Fibroblast of skin of right quadriceps (primary cell): Measurements from ENCODE around the gene ZC3H18.
"Not testable (repeated sequence)": the region's sequence is repeated elsewhere in the genome, so short reads cannot be mapped to it uniquely, and the experiment has no call there.

ENCODE experiments used
- DNase-seq: peaks from one replicate; pipeline ENCODE4 v3.0.0-alpha.2; 2013

ZC3H18 gene

DNA sequence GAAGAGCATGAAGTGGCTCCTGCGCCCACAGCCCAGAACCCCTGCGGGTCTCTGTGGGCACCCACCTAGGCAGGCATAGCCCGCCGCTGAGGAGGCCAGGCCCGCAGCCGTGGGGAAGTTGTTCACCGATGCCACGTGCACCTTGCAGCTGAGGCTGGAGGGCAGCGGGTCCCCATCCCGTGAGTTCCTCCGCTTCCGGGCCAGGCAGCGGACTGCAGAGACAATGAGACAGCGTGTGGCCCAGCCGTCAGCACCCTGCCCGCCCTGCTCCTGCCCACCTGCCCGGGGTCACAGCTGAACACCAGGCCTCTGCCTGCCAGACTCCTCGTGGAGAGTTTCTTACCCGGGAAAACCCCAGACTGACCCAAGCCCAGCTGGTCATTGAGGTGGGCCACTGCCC lies 87.2 kb downstream of the ZC3H18 start:
- no peak for DNase-seq

DNA sequence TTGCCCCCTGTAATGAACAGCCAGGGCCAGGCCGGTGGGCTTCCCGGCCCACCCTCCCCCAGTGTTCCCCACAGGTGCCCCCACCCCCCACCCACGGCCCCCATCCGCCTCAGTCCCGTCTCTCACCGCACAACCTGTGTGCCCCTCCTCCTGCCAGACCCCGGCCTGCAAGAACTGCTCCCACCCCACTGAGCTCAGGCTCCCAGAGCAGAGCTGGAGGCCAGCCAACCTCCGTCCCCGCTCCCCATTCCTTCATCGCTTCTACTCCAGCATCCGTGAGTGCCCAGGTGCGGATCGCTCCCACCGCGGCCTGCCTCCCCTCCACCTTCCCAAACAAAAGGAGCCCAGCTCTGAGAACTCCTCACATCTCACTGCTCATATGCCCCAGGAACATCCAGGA lies 88.5 kb downstream of the ZC3H18 start:
- no peak for DNase-seq

- DNase-seq, result no peak
Measured at GRCh38 chr16:88659160-88659559, 89.0 kb downstream of the ZC3H18 start.

DNA sequence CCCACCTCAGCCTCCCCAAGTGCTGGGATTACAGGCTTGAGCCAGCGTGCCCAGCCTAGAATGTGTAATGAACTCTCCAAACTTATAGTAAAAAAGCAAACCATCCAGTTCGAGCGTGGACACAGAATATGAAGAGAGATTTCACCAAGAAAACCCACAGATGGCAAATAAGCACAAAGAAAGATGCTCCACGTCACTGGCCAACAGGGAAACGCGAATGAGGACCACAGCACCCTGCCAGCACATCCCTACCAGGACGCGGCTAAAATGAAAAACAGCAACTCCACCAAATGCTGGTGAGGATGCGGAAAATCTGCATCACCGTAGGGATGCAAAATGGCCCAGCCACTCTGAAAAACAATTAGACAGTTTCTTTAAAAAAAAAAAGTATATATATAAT lies 91.3 kb downstream of the ZC3H18 start:
- DNase-seq, result no peak

DNA sequence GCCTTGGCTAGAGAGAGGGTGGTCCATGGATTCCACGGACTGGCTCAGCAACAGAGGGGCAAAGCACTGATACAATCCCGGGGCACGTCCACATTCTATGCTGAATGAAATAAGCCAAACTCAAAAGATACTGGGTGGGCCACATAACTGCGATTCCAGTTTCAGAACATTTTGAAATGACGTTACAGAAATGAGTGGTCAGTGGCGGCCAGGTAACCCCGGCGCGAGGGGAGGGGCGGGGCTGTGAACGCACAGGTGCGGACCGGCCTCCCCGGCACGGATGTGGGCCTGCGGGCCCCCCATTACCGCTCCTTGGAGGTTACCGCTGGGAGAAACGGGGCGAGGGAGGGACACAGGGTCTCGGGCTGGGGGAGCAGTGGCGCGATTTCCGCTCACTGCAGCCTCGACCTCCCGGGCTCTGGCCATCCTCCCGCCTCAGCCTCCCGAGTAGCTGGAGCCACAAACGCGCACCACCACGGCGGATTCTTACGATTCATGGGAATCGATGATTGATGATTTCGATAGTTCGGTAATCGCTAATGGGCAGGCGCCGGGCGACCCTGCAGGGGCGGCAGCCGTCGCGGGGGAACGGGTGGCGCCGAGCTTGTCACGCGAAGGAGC lies 92.1 kb downstream of the ZC3H18 start:
- DNase-seq, result no peak

DNA sequence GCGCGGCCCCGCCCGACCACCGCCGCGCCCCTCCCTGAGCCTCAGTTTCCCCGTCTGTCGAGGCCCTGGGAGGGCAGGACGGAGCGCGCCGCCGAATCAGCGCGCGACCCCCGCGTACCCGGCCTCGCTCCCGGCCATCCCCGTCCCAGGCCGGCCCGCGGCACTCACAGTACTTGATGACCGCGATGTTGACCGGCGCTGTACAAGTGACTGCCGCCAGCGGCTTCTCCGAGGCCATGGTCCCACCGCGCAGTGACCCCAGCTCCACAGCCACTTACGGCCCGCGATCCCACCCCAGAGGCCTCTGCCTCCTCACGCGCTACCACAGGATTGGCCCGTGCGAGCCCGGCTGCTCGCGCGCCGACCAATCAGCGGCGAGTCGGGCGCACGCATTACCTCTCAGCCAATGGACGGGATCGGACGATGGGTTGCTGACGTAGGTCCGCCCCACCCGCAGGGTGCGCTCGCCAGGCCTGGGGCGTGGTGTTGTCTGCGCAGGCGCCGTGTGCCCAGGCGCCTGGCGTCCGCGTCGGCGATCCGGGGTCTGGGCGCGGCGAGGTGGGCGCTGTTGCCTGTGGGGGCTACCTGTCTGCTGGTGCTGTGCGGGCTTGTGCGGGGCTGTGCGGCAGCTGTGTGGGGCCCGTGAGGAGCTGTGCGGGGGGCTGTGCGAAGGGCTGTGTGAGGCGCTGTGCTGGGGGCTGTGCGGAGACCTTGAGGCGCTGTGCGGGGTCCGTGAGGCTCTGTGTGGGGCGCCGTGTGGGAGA lies 92.8 kb downstream of the ZC3H18 start, which contains the start of gene MVD:
TSS of gene MVD (minus strand) at position 249 of the 764 bp plus-strand sequence. CDS start at position 238, 11 bp downstream.
- DNase-seq, result peak; percentile 97

- no peak for DNase-seq
Measured at GRCh38 chr16:88665148-88665547, 94.9 kb downstream of the ZC3H18 start.

DNA sequence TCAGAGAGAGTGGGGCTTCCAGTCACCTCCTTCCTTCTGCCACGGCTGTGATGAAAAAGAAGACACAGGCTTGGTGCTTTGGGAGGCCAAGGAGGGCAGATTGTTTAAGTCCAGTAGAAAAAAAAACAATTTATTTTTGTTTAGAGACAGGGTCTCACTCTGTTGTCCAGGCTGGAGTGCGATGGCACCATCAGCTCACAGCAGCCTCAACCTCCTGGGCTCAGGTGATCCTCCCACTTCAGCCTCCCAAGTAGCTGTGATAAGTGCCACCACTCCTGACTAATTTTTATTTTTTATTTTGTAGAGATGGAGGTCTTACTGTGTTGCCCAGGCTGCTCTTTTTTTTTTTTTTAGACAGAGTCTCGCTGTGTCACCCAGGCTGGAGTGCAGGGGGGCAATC lies 95.4 kb downstream of the ZC3H18 start:
- DNase-seq, result no peak

DNA sequence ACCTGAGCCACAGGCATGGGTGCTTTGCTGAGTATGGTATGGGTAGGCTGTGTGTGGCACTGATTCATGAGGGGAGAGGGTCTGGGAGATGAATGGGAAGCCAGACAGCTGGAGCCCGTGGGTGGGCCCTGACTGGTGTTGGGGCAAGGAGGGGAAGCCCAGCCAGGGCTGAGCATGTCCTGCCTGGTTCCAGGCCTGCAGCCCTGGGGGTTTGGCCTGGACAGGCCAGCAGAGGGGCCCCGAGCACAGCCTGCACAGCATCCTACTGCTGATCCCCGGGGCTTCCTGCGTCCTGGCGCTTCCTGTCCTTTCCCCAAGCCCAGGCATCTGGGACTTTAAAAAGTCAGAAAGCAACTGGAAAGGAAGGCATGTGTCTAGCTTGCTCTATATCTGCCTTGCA lies 97.3 kb downstream of the ZC3H18 start:
- no peak for DNase-seq

- not testable (repeated sequence) for DNase-seq
Measured at GRCh38 chr16:88669493-88669892, 99.3 kb downstream of the ZC3H18 start.

GRCh38 chr16:88669980-88670379 lies 99.8 kb downstream of the ZC3H18 start:
- DNase-seq, result no peak

- DNase-seq, result no peak
Measured at GRCh38 chr16:88671806-88672205, 101.6 kb downstream of the ZC3H18 start.

GRCh38 chr16:88672776-88673175 lies 102.6 kb downstream of the ZC3H18 start:
- DNase-seq, result no peak

DNA sequence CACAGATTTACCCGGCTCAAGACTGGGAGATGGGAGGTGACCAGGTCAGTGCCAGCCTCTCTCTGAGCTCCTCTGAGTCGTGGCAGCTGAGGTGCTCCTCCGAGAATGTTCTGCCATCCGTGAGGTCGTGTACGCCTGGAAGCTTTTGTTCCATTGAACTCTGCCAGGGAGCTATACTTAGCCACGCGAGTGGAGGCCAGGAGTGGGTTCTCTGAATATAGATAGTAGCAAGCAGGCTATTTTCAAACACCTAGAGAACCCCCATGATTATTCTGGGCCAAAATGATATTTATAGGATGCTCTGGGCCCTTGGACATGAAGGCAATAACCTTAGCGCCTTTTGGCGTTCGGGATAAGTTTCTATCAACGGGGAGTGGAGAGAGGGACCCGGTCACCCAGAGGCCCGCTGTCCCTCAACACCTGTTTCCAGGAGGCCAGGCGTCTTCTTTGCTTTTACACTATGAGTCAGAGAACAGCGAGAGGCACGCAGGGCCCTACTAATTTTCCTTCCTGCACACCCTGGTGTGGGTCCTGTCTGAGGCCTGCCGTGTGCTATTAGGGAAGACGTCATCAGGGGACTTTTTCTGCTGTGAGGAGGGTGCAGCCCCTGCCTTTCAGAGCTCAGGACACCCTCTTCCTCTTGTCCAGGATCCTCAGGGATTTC lies 103.6 kb downstream of the ZC3H18 start:
- no peak for DNase-seq

DNA sequence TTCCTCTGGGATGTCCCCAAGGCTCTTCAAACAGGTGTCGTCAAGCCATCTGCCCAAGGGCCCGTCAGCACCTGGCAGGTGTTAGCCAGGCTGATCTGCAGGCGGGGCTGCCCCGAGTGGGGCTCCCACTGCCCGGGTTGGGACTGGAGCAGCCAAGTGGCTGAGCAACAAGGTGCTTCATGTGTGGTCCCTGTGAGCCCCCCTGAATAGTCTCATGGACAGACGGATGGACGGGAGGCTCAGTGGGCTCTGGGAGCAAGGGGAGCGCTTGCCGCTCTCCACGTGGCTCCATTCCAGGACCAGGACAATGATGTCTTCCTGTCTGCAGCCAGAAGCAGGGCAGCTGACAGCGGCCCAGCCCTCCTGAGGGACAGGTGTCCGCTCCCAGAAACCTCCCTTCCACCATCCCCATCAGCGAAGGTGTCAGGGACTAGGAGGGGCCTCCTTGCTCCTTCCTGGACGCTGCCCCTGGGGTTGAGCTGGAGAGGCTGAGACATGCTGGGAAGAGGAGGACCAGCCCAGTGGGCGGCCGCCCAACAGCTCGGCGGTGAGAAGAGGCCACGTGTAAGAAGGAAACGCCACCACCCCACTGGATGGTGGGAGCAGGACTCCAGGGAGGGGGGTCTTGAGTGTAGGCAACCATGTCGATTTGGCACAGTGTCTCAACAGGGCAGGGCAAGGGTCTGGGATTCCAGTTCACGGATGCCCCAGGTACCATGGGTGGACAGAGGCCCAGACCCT lies 106.5 kb downstream of the ZC3H18 start:
- DNase-seq, result no peak

DNA sequence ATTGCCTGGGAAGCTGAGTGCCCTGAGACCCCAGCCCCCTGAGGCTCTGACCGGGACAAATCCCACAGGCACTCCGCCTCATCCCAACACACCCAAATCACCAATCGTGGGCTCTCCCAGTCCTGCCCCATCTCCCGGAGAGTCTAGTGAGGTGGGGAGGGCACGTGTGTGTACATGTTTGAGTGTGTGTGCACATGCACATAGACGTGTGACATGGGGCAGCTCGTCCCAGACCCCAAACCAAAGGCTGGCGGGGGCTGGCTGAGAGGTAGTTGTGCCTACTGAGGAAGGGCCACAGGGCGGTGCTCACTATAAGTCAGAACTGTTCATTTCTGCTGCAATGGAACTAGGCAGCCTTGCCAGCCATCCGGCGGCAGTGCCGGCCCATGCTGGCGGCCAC lies 107.5 kb downstream of the ZC3H18 start:
- DNase-seq, result no peak

GRCh38 chr16:88678224-88678979 lies 108.2 kb downstream of the ZC3H18 start:
- DNase-seq, result no peak

DNA sequence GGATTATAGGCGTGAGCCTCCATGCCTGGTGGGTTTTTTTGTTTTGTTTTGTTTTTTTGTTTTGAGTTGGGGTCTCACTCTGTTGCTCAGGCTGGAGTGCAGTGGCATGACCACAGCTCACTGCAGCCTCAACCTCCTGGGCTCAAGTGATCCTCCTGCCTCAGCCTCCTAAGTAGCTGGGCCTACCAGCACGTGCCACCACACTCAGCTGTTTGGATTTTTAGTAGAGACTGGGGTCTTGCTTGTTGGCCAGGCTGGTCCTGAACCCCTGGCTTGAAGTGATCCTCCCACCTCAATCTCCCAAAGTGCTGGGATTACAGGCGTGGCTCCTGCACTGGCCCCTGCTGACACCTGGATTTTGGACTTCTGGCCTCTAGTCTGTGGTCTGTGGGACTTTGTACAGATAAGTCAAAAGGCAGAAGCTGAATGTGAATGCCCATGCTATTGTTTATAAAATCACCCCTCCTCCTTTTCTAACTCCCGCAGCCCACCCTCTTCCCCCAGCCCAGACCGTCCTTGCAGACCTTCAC lies 110.4 kb downstream of the ZC3H18 start:
- no peak for DNase-seq

DNA sequence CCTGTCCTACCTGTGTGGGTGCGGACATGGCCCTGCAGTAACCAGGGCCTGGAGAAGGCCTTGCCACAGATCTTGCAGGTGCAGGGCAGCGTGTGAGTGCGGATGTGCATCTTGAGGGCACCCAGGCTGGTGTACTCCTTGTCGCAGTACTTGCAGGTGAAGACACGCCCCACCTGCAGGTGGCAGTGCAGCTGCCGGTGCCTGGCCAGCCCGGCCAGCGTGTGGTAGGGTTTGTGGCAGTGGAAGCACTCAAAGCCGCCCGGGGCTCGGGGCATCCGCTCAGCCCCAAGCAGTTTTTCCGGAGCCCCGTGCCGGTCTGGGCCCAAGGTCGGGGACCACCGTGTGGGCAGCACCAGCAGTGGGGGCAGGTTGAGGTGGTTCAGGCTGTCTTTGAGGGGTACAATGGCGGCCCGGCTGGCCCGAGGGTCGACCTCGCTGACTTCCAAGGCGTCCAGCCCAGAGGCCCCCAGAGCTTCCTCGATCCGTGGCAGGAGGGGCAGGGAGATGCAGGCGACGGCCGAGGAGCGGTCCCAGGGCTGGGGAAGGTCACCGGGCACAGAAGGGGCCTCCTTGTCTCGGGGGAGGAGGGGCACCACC lies 111.0 kb downstream of the ZC3H18 start:
- no peak for DNase-seq
